Midbrain (tissue), 1 donor: Measurements from ENCODE around the gene PAPOLG.
A peak's percentile ranks its signal among the peaks of the same experiment; 100 is the strongest.
"Not testable (repeated sequence)": the region's sequence is repeated elsewhere in the genome, so short reads cannot be mapped to it uniquely, and the experiment has no call there.

Experiments used
- DNase-seq: peaks from one replicate; lab custom pipeline; 2025; lab: John Stamatoyannopoulos, UW

Gene PAPOLG

DNA sequence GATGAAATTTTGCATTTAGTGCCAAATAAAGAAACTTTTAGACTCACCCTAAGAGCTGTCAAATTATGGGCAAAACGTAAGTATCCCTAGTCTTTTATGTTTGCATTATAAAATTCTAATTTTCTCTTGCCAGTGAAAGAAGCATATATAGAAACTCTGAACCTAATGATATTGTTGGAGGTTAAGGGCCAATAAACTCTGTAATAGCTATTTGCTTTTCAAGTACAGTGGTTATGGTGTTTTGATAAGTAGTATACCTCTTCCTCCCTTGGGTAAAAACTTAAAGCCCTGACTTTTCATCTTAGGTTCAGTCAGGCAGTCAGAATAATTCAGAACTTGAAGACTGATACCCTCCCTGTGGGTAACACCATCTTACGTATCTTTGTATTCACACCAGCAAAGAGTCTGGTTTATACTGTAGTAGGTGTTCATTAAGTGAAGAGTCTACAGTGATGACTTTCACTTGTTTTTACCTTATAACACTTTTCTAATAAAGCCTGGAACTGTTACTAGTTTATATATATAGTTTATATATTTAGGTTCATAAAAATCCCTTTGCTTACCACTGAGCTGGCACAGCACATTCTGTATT lies 19.1 kb downstream of the PAPOLG start:
- DNase-seq = no peak

- DNase-seq = no peak
These were observed 22.3 kb downstream of the PAPOLG start for GRCh38 chr2:60778352-60778751.

DNA sequence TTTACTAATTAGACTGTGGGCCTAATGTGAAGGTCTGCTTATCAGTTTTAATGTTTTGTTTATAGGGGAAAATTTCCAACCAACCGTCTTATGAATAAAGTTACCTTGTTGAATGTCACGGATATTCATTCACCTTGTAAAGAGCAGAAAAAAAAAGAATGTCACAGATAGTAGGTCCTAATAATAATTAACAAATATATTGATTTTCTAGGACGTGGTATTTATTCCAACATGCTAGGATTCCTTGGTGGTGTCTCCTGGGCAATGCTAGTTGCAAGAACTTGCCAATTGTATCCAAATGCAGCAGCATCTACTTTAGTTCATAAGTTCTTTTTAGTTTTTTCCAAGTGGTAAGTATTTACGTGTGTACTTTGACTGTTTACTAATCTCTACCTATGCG lies 23.4 kb downstream of the PAPOLG start:
- no peak for DNase-seq

DNA sequence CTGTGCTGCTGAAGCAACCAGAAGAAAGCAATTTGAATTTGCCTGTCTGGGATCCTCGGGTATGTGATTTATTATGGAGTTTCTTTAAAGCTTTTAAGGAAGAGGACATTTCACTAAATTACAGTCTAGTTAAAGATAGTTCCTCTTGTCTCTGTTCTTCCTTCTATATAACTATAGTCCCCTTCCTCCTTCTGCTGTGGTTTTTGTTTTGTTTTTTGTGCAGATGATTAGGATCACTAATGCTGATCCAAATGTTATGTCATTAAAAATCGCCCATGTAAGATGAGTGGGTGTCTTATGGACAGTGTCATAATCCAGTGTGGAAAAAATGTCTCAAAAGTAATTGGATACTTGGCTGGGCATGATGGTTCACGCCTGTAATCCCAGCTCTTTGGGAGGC lies 24.7 kb downstream of the PAPOLG start:
- no peak for DNase-seq

DNA sequence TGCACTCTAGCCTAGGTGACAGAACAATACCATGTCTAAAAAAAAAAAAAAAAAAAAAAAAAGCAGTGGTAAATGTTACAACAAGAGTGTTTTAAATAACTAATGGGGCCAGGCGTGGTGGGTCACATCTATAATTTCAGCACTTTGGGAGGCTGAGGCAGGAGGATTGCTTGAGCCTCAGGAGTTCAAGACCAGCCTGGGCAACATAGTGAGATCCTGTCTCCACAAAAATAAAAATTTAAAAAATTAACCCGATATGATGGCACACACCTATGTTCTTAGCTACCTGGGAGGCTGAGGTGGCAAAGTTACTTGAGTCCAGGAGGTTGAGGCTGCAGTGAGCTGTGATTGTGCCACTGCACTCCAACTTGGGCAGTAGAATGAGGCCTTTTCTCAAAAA lies 37.1 kb downstream of the PAPOLG start:
- DNase-seq = no peak

DNA sequence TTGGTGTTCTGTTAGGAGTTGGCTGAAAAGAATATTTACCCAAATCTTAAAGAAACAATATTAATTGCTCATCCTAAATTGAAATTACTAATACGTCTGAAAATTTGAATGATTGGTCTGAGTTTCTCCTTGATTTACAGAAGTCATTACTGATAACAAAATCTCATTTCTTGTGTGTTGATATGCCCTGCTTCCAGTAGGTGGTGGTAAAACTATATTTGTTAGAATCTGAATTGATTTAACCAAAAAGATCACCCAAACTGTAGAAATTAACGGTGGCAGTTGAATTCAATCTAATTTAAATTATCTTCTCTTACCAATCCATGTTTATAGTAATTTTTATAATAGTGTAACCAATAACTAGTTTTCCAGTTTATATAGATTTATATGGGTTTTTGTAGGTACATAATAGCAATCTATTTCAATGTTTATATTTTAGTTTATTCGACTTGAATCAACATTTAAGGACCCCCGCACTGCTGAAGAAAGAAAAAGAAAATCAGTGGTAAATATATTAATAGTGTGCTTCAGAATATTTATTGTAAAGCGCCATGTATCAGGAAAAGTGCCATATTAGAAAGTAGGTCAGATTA lies 38.3 kb downstream of the PAPOLG start:
- DNase-seq = peak; percentile 25

- DNase-seq = peak; percentile 6
These were observed 40.8 kb downstream of the PAPOLG start for GRCh38 chr2:60796573-60797509.

DNA sequence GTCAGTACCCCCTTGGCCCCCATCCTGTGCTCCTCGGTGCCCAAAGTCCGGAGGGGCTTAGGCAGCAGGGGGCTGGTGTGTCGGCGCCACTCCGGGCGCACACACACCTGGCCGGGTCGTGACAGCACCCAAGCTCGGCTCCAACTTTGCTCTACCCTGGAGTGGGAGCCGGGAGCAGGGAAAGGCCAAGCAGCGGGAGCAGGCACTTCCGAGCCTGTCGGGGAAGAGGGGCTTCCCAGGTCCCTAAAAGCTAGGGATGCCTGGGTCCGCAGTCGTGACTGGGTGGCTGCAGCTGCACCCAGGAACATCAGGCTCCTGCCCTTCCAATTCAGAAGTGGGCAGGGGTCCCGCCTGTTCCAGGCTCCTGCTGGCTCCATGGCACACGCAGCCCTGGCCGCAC lies 48.4 kb downstream of the PAPOLG start:
- DNase-seq = no peak

DNA sequence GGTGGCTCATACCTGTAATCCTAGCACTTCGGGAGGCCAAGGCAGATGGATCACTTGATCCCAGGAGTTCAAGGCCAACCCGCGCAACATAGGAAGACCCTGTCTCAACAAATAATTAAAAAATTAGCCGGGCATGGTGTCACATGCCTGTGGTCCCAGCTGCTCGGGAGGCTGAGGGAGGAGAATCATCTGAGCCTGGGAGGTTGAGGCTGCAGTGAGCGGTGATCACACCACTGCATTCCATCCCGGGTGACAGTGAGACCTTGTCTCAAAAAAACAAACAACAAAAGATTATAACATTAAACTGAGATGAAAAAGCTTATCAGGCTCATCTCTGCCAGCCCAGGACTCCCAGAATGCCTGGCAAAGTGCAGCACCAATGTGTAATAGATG lies 50.5 kb downstream of the PAPOLG start:
- DNase-seq = no peak

GRCh38 chr2:60806988-60807681 lies 51.1 kb downstream of the PAPOLG start:
- DNase-seq = no peak

- peak; percentile 12 for DNase-seq
These were observed 52.3 kb downstream of the PAPOLG start for GRCh38 chr2:60808330-60808801.

GRCh38 chr2:60811491-60812375 lies 55.7 kb downstream of the PAPOLG start:
- no peak for DNase-seq

GRCh38 chr2:60817191-60817590 lies 61.1 kb downstream of the PAPOLG start:
- DNase-seq = not testable (repeated sequence)

DNA sequence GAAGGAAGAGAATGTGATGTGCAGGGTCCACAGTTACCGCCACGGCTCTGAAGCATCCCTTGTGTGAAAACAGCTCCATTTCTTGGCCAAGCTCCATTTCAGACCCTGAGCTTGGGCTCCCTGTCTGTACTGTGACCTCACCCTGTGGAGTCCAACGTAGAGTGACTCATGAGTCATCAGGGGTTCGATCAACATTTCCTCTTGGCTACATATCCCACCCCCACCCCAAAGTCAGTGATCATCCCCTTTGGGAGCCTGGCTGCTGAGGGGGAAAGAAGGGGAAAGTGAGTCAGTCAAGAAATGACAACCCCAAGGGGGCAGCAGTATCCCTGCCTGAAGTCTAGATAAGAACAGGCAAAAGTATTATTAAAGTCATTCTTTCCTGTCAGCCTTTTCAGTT lies 62.2 kb downstream of the PAPOLG start:
- DNase-seq = no peak

DNA sequence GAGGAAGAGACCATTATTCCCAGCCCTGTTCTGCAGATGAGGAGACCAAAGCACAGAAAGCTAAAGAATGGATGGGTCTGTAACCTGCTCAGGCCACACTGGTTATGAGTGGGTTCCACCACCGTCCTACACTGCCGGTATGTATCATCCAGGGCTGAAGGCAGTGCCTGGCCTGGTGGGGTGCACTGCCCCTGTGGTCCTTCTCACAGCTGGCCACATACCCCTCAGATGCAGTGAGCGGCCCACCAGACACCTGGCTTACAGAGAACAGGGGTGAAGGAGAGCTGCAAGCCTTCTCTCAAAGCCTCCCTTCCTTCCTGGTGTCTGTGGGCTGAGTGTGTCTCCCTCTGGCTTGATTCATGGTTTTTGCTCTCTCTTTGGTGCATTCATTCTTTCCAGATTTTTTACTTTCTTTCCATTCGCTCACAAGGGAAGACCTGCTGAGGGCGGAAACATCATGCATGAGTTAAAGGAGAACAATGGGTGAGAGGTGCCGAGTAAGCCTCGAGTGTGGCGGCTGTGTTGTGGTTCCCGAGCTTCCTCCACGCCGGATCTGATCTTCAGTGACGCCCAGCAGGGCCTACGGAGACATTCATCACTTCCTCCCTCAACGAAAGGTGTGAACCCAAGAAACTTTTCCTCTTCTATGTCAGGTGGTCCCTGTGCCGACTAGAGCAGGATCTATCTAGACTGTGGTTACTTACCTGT lies 63.2 kb downstream of the PAPOLG start:
- no peak for DNase-seq

GRCh38 chr2:60819936-60820335 lies 63.9 kb downstream of the PAPOLG start:
- DNase-seq = no peak

DNA sequence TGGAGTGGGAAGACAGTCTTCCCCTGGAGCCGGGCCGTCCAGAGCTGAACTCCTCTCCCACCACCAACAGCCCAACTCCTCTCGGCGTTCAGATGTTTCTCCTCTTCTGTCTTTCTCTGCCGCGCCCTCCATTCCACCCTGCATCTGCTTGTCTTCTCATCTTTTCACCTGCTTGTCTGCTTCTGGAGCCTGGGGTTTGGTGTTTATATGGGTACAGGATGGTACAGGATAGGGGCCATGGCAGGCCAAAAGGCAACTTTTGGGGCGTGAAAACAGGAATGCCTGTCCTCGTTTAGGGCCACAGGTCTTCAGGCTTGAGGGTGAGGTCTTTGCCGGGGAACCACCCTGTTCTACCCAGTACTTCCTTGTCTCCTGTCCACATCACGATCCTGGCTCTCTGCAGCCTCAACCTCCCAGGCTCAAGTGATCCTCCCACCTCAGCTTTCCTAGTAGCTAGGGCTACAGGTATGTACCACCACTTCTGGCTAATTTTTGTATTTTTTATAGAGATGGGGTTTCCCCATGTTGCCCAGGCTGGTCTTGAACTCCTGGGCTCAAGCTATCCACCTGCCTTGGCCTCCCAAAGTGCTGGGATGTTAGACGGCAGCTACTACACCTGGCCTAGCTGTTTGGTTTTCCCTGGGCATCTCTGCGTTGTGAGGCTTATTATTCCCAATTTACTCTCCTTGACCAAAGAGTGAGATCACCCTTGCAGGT lies 64.5 kb downstream of the PAPOLG start:
- no peak for DNase-seq

GRCh38 chr2:60821133-60821469 lies 65.0 kb downstream of the PAPOLG start:
- no peak for DNase-seq

DNA sequence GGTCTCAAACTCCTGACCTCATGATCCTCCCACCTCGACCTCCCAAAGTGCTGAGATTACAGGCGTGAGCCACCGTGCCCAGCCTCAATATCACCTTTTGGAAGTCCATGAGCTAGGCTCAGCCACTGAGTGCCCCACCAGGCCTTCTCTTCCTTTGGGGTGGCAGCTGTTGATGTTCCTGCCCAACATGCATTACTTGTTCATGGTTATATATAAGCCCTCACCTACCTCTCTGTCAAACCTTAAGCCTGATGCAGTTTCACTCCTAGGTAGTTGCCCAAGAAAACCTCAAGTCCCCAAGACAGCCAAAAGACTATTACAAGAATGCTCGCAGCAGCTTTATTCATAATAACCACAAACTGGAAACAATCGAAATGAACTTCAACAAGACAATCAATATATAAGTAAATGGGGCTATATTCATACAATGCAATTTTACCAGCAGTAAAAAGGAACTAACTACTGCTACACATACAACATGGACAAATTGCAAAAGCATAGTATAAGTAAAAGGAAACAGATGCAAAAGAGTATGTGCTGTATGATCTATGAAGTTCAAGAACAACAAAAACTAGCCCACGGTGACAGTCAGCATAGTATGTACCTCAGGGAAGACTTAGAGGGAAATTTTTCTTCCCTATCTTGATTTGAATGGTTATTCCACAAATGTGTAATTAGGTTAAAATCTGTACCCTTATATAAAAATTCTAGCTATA lies 65.7 kb downstream of the PAPOLG start:
- no peak for DNase-seq

DNA sequence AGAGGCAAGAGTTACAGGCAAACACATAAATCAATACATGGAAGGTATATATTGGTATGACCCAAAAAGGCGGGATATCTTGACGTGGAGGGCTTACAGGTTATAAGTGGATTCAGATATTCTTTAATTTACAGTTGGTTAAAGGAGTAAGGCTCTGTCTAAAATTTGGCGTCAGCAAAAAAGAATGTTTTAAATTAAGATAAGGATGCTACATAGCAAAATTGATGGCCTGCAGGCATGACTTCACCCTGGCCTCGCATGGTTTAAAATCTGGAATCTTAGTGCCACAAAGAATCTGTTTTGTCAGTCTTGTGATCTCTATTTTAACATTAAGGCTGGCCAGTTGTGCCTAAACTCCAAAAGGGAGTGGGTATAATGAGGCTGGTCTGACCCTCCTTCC lies 66.9 kb downstream of the PAPOLG start:
- DNase-seq = no peak
